K562 (cell line): ENCODE measurements around the gene PID1. TPM values are rescaled to one million over a fixed set of nuclear protein-coding genes. Genes with fewer than 3 reads are reported as not detected.

Experiments
- ATAC-seq: fragments of 200-7000 bp; cut with Tn5 transposase; 3 replicates; pipeline ENCODE4 v1.9.1; 2020; ENCODE audit warnings: moderate library complexity
- BruUV-seq: library from RNA; stranded (reverse); fragments of 400-500 nt; replicated peaks from 2 replicates; lab custom pipeline; 2021; lab: Mats Ljungman, UMichigan
- CTCF ChIA-PET: fragments of 300-600 bp; formaldehyde crosslinking; extraction: SDS; loops from one replicate; lab custom pipeline; 2021; ENCODE audit warnings: low intra/inter-chr PET ratio; lab: Yijun Ruan, JAX
- POLR2A ChIA-PET: fragments of 300-600, 350-650 bp; sonication (Branson Sonifier 250); formaldehyde crosslinking; extraction: SDS; loops from one replicate; lab custom pipeline; 2021; ENCODE audit warnings: antibody characterized with exemption, inconsistent platforms; lab: Yijun Ruan, JAX
- DNase-seq, 4 experiments: peaks; one replicate each; pipeline versions ENCODE4 v3.0.0 to v3.0.0-alpha.2; 2011 to 2018; ENCODE audit warnings: low spot score in 3 of 4, mixed read lengths in 3 of 4; ENCODE audit errors: extremely low read depth in 1 of 4
- FAIRE-seq: peaks from 2 replicates; lab custom pipeline; 2011; peaks lifted over from hg19 to GRCh38; lab: Jason Lieb, UNC
- H2AFZ ChIP-seq: 2 replicates; pipeline ENCODE4 v1.6.0; 2011; ENCODE audit warnings: low read depth, low read length, control low read depth, inconsistent platforms
- H3K27ac ChIP-seq: fragments of 200-600 bp; 3 replicates; pipeline ENCODE4 v1.8.0; 2011; ENCODE audit warnings: low read depth, mild to moderate bottlenecking, control low read depth, inconsistent platforms, low read length, moderate library complexity, mixed read lengths; ENCODE audit errors: extremely low read depth
- H3K27me3 ChIP-seq, 2 experiments: fragments of 300-600 bp in 1 of 2; 2 replicates in 1 of 2; 3 replicates in 1 of 2; pipeline versions ENCODE4 v1.6.0 to v1.8.0; 2011; ENCODE audit warnings: inconsistent platforms in 2 of 2, low read length in 2 of 2, mild to moderate bottlenecking in 1 of 2, mixed read lengths in 1 of 2, moderate library complexity in 1 of 2; ENCODE audit not compliant: control insufficient read depth in 2 of 2, insufficient read depth in 2 of 2
- H3K36me3 ChIP-seq: fragments of 300-600 bp; 3 replicates; pipeline ENCODE4 v1.8.0; 2011; ENCODE audit warnings: mild to moderate bottlenecking, low read length, inconsistent platforms; ENCODE audit not compliant: control insufficient read depth, insufficient read depth
- H3K4me1 ChIP-seq, 2 experiments: fragments of 200-600 bp in 1 of 2; replicated peaks in 1 of 2; 2 replicates in 1 of 2; 3 replicates in 1 of 2; pipeline versions ENCODE4 v1.5.1 to v1.8.0; 2011; ENCODE audit warnings: inconsistent platforms in 2 of 2, low read length in 2 of 2, mild to moderate bottlenecking in 1 of 2, mixed read lengths in 1 of 2, moderate library complexity in 1 of 2; ENCODE audit not compliant: control insufficient read depth in 2 of 2, insufficient read depth in 2 of 2
- H3K4me2 ChIP-seq: 2 replicates; pipeline ENCODE4 v1.6.1; 2011; ENCODE audit warnings: low read length, control low read depth, inconsistent platforms, mixed read lengths; ENCODE audit not compliant: insufficient read depth
- H3K4me3 ChIP-seq: fragments of 200-600 bp; sonication (generic), shearing (Covaris generic); 2 replicates; pipeline ENCODE4 v1.5.1; 2016; ENCODE audit warnings: control low read depth, inconsistent platforms
- H3K79me2 ChIP-seq: fragments of 200-600 bp; 3 replicates; pipeline ENCODE4 v1.8.0; 2011; ENCODE audit warnings: low read length, inconsistent platforms; ENCODE audit not compliant: control insufficient read depth, insufficient read depth
- H3K9ac ChIP-seq, 2 experiments: 2 replicates each; pipeline versions ENCODE4 v1.6.0 to v1.6.1; 2011; ENCODE audit warnings: low read depth in 2 of 2, low read length in 2 of 2, control low read depth in 1 of 2, inconsistent platforms in 1 of 2, mild to moderate bottlenecking in 1 of 2, mixed read lengths in 1 of 2; ENCODE audit not compliant: insufficient read depth in 1 of 2
- H3K9me1 ChIP-seq: one replicate; pipeline ENCODE4 v1.6.0; 2011; ENCODE audit warnings: inconsistent platforms, mild to moderate bottlenecking, low read length, moderate library complexity; ENCODE audit not compliant: control insufficient read depth, insufficient read depth
- H3K9me3 ChIP-seq: replicated peaks from 2 replicates; pipeline ENCODE4 v1.5.1; 2011; ENCODE audit warnings: low read depth, low read length, inconsistent platforms; ENCODE audit not compliant: control insufficient read depth, insufficient read depth
- H4K20me1 ChIP-seq: replicated peaks from 2 replicates; pipeline ENCODE4 v1.6.1; 2011; ENCODE audit warnings: low read length, inconsistent platforms, mixed read lengths; ENCODE audit not compliant: control insufficient read depth, insufficient read depth
- CHCHD3 ChIP-seq: fragments of 250-450 bp; sonication (Bioruptor Pico); IDR thresholded peaks from 2 replicates; pipeline ENCODE4 v2.1.2; 2022; ENCODE audit warnings: mild to moderate bottlenecking
- JUNB ChIP-seq: fragments of 450-650 bp; formaldehyde crosslinking; conservative IDR thresholded peaks from 2 replicates; pipeline ENCODE4 v1.4.0; 2020; ENCODE audit warnings: mild to moderate bottlenecking
- MAFG ChIP-seq: fragments of 450-650 bp; conservative IDR thresholded peaks from 2 replicates; pipeline ENCODE4 v1.6.1; 2016; ENCODE audit warnings: missing genetic modification characterization, missing compliant biosample characterization
- MECOM ChIP-seq: fragments of 250-450 bp; sonication (Bioruptor Pico); IDR thresholded peaks from 2 replicates; pipeline ENCODE4 v1.8.0; 2022; ENCODE audit warnings: inconsistent platforms
- NCOA6 ChIP-seq: fragments of 450-650 bp; IDR thresholded peaks from 2 replicates; pipeline ENCODE4 v1.6.1; 2017; ENCODE audit warnings: mild to moderate bottlenecking
- NFIX ChIP-seq: fragments of 250-450 bp; sonication (Bioruptor Pico); IDR thresholded peaks from 2 replicates; pipeline ENCODE4 v1.4.0; 2020; ENCODE audit warnings: low read depth, mild to moderate bottlenecking, moderate library complexity
- PRPF4 ChIP-seq: fragments of 200-400 bp; formaldehyde crosslinking; IDR thresholded peaks from one replicate; pipeline ENCODE4 v1.6.1; 2017; ENCODE audit warnings: low read length, low read depth, mild to moderate bottlenecking; ENCODE audit not compliant: insufficient read depth, poor library complexity, severe bottlenecking
- RBM25 ChIP-seq: fragments of 200-400 bp; formaldehyde crosslinking; IDR thresholded peaks from 2 replicates; pipeline ENCODE4 v1.6.1; 2018; ENCODE audit warnings: low read length, low read depth, moderate library complexity; ENCODE audit not compliant: severe bottlenecking
- SNRNP70 ChIP-seq: fragments of 200-400 bp; formaldehyde crosslinking; optimal IDR thresholded peaks from 2 replicates; pipeline ENCODE3; 2017; ENCODE audit warnings: low read depth, low read length
- YY1 ChIP-seq, 3 experiments: IDR thresholded peaks; 2 replicates each; pipeline ENCODE4 v1.6.1; 2011; ENCODE audit warnings: low read length in 2 of 3, mild to moderate bottlenecking in 2 of 3, moderate library complexity in 2 of 3, borderline replicate concordance in 1 of 3, control low read depth in 1 of 3, low read depth in 1 of 3; ENCODE audit not compliant: insufficient read depth in 3 of 3, insufficient replicate concordance in 2 of 3, control insufficient read depth in 1 of 3, insufficient read length in 1 of 3; ENCODE audit errors: extremely low read depth in 1 of 3
- ZNF507 ChIP-seq: conservative IDR thresholded peaks from 2 replicates; pipeline ENCODE4 v1.6.1; 2017; ENCODE audit warnings: missing genetic modification characterization, missing compliant biosample characterization
- ZNF583 ChIP-seq: fragments of 250-450 bp; sonication (Bioruptor Pico); IDR thresholded peaks from 2 replicates; pipeline ENCODE4 v1.4.0; 2020
- WGBS: fragments of 100-300 bp; shearing (Covaris generic); methylation state at CpG from one replicate; pipeline ENCODE4 v1.1.6; 2016; ENCODE audit warnings: low coverage, mixed read lengths; ENCODE audit not compliant: insufficient coverage; ENCODE audit errors: missing lambda C conversion rate; 5-methylcytosine and 5-hydroxymethylcytosine counted together
- in situ Hi-C: fragments of 300-500 bp; cut with MboI; formaldehyde crosslinking; loops from 4 replicates; pipeline ENCODE4 v1.15.0; 2018; ENCODE audit warnings: inconsistent platforms, mixed read lengths
- intact Hi-C: fragments of 100-400 bp; cut with micrococcal nuclease; formaldehyde crosslinking; loops from 2 replicates; pipeline ENCODE4 v1.14.2; 2022
- polyA plus RNA-seq, 8 experiments: library from polyadenylated mRNA; depleted of rRNA in 4 of 8; stranded (reverse) in 5 of 8; unstranded in 3 of 8; fragments of >200 nt; fragmentation: Nextera tagmentation in 2 of 8; fragmentation: Illumina TruSeq in 1 of 8; extraction: Ambion mirVana in 2 of 8; extraction: Trizol in 1 of 8; gene quantifications; 2 replicates each; pipeline versions ENCODE4 v1.2.1 to v1.2.3, GENCODE V29; 2011 to 2014; ENCODE audit warnings: inconsistent platforms in 1 of 8, missing spikeins in 1 of 8
- total RNA-seq, 7 experiments: library from RNA; depleted of rRNA in 6 of 7; stranded (reverse); fragments of >200 nt in 6 of 7; fragmentation: Illumina TruSeq in 2 of 7; extraction: Trizol in 2 of 7; gene quantifications; 2 replicates each; pipeline versions ENCODE4 v1.2.1 to v1.2.3, GENCODE V29; 2011 to 2021; ENCODE audit warnings: low replicate concordance in 1 of 7
- TF ChIP-seq, protein P1 (sequence below): sonication (generic); formaldehyde crosslinking; IDR thresholded peaks from 2 replicates; pipeline ENCODE4 v1.8.1; 2022; ENCODE audit warnings: missing genetic modification reagents

The PID1 gene
- total and polyA plus RNA-seq, 9 of the 15 experiments (the other 6 are each of a cell fraction or from before 2014, with no cell fraction given): not detected

DNA sequence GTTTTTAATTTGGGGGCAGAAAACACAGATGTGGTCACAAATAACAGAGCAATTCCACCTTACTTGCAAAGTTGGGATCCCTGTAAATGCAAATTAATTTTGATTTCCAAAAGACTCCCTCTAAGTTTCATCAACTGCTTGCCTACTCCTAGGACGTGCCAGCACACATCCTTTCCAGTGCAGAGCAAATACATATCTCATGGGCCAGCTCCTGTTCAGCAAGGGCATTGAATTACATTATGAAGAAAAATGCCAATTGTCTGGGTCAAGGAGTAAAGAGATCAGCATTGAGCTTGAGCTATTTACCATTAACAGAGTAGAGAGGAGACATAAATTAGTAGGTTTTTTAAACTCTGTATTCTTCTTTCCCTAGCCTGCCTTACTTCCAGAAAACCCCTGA lies 18.8 kb downstream of the PID1 start:
- Histone ChIP-seq H2AFZ (no peak overlapping the region), H4K20me1 (no peaks in the 10 kb centered on the region), H3K4me1 (no peaks in the 10 kb centered on the region), H3K27ac (no peak overlapping the region), H3K79me2 (no peaks in the 10 kb centered on the region), H3K4me3 (no peak overlapping the region)
- POLR2A ChIA-PET: no interaction called here
- no peak for FAIRE-seq
- BruUV-seq: no TSS peak
- intact Hi-C loops: no loop called here
- WGBS: 0% methylated on average over 1 of the region's 1 CpG
- no peak for TF ChIP-seq NCOA6
- no peak for TF ChIP-seq SNRNP70
- TF ChIP-seq CHCHD3 (CRISPR knock-in tag): no peak
- TF ChIP-seq, protein P1, sequence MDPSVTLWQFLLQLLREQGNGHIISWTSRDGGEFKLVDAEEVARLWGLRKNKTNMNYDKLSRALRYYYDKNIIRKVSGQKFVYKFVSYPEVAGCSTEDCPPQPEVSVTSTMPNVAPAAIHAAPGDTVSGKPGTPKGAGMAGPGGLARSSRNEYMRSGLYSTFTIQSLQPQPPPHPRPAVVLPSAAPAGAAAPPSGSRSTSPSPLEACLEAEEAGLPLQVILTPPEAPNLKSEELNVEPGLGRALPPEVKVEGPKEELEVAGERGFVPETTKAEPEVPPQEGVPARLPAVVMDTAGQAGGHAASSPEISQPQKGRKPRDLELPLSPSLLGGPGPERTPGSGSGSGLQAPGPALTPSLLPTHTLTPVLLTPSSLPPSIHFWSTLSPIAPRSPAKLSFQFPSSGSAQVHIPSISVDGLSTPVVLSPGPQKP: no peak
- TF ChIP-seq, all 486 proteins: peak for 0
- DNase-seq (no peak), ATAC-seq (no peak)
- H3K36me3 ChIP-seq: no peaks in the 10 kb centered on the region
- H3K9ac ChIP-seq: no peak overlapping the region
- CTCF ChIA-PET: no interaction called here
- H3K9me1 ChIP-seq: no peaks in the 10 kb centered on the region
- no peaks in the 10 kb centered on the region for H3K27me3 ChIP-seq
- in situ Hi-C loops: no loop called here
- no peak overlapping the region for H3K4me2 ChIP-seq
- no peaks in the 10 kb centered on the region for H3K9me3 ChIP-seq

DNA sequence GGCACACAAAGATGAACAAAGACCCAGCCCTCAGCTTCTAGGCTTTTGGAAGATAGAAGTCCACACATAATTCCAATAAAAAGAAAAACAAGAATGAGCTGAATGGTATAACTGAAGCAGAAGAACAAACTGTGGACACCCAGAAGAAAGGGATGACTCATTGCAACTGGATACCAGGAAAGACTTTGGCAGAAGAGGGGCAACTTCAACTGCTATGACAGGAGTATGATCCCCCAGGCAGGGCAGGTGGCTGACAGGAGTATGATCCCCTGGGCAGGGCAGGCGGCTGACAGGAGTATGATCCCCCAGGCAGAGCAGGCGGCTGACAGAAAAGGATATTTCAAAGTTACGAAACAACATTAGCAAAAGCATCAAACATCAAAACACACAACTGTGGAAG lies 21.6 kb downstream of the PID1 start:
- intact Hi-C loops: no loop called here
- Histone ChIP-seq H3K4me1 (no peaks in the 10 kb centered on the region), H3K36me3 (no peaks in the 10 kb centered on the region), H4K20me1 (no peaks in the 10 kb centered on the region), H3K4me3 (no peak overlapping the region), H3K9me1 (no peaks in the 10 kb centered on the region), H3K4me2 (no peak overlapping the region), H2AFZ (no peak overlapping the region), H3K27me3 (no peaks in the 10 kb centered on the region), H3K27ac (no peak overlapping the region), H3K79me2 (no peaks in the 10 kb centered on the region), H3K9ac (no peak overlapping the region), H3K9me3 (no peaks in the 10 kb centered on the region)
- WGBS: 2% methylated on average over 3 of the region's 3 CpGs
- CTCF ChIA-PET: no interaction called here
- no peak for DNase-seq
- no peak for ATAC-seq
- no TSS peak for BruUV-seq
- TF ChIP-seq ZNF507 (no peak), JUNB (no peak), RBM25 (no peak), YY1 (IDR thresholded peaks at IDR 0.05; ENCODE audit: borderline replicate concordance in 1 of 3, control insufficient read depth in 1 of 3, extremely low read depth in 1 of 3, insufficient read depth in 3 of 3, insufficient read length in 1 of 3, insufficient replicate concordance in 2 of 3, low read depth in 1 of 3, low read length in 2 of 3) (no peak), MECOM (CRISPR knock-in tag) (no peak), MAFG (tag) (no peak), PRPF4 (no peak), NFIX (CRISPR knock-in tag) (no peak), ZNF583 (CRISPR knock-in tag) (no peak)
- POLR2A ChIA-PET: no interaction called here
- FAIRE-seq: no peak
- in situ Hi-C loops: no loop called here
